K562 (cell line): ENCODE data around the gene PI4KA. TPM values are rescaled to one million over a fixed set of nuclear protein-coding genes. Genes with fewer than 3 reads are reported as not detected.

Experiments used
- ARID3A ChIP-seq: IDR thresholded peaks from 2 replicates; pipeline ENCODE4 v1.6.1; 2012; ENCODE audit warnings: low read depth, low read length, improper control_type of control experiment, borderline replicate concordance
- DPF2 ChIP-seq: fragments of 450-650 bp; IDR thresholded peaks from 2 replicates; pipeline ENCODE4 v1.6.1; 2016
- ETV1 ChIP-seq: fragments of 450-650 bp; conservative IDR thresholded peaks from 2 replicates; pipeline ENCODE4 v1.6.1; 2016; ENCODE audit warnings: missing genetic modification characterization, control low read depth, low read depth, missing compliant biosample characterization
- EWSR1 ChIP-seq: fragments of 450-650 bp; IDR thresholded peaks from 2 replicates; pipeline ENCODE4 v1.6.1; 2018; ENCODE audit warnings: borderline replicate concordance, mild to moderate bottlenecking, low read depth, moderate library complexity; ENCODE audit not compliant: partially characterized antibody
- FOXA3 ChIP-seq, 2 experiments: fragments of 450-650 bp in 1 of 2; sonication (generic) in 1 of 2; formaldehyde crosslinking; IDR thresholded peaks in 1 of 2; conservative IDR thresholded peaks in 1 of 2; 2 replicates each; pipeline versions ENCODE4 v1.4.0 to v1.8.0; 2020 to 2022; ENCODE audit warnings: mild to moderate bottlenecking in 2 of 2, missing genetic modification reagents in 1 of 2
- FOXP4 ChIP-seq: sonication (generic); formaldehyde crosslinking; IDR thresholded peaks from 2 replicates; pipeline ENCODE4 v1.8.0; 2022; ENCODE audit warnings: mild to moderate bottlenecking, missing genetic modification reagents, borderline replicate concordance
- HES1 ChIP-seq: fragments of 450-650 bp; IDR thresholded peaks from 2 replicates; pipeline ENCODE4 v1.6.1; 2016; ENCODE audit warnings: low read depth, mild to moderate bottlenecking, moderate library complexity
- MYBL2 ChIP-seq, 2 experiments: fragments of 450-650 bp in 1 of 2; sonication (generic) in 1 of 2; formaldehyde crosslinking in 1 of 2; IDR thresholded peaks; 2 replicates each; pipeline versions ENCODE4 v1.6.1 to v1.8.1; 2017 to 2022; ENCODE audit warnings: borderline replicate concordance in 1 of 2, inconsistent platforms in 1 of 2, low read depth in 1 of 2, mild to moderate bottlenecking in 1 of 2, missing genetic modification reagents in 1 of 2, moderate library complexity in 1 of 2
- MYNN ChIP-seq, 2 experiments: sonication (generic); formaldehyde crosslinking in 1 of 2; IDR thresholded peaks; 2 replicates each; pipeline versions ENCODE4 v1.5.0 to v1.6.1; 2016 to 2020; ENCODE audit warnings: antibody characterized with exemption in 1 of 2, missing genetic modification reagents in 1 of 2
- NUFIP1 ChIP-seq: fragments of 450-650 bp; IDR thresholded peaks from 2 replicates; pipeline ENCODE4 v1.6.1; 2018; ENCODE audit not compliant: partially characterized antibody
- PRMT5 ChIP-seq: sonication (generic); formaldehyde crosslinking; IDR thresholded peaks from 2 replicates; pipeline ENCODE4 v1.5.0; 2020; ENCODE audit warnings: missing genetic modification reagents
- RBM14 ChIP-seq: fragments of 200-400 bp; formaldehyde crosslinking; IDR thresholded peaks from 2 replicates; pipeline ENCODE4 v1.6.1; 2018; ENCODE audit warnings: low read depth, mild to moderate bottlenecking, low read length, moderate library complexity, borderline replicate concordance; ENCODE audit not compliant: insufficient read depth
- RBM34 ChIP-seq: fragments of 200-400 bp; formaldehyde crosslinking; IDR thresholded peaks from 2 replicates; pipeline ENCODE4 v1.6.1; 2018; ENCODE audit warnings: low read length, borderline replicate concordance; ENCODE audit not compliant: insufficient read depth
- SAP30 ChIP-seq: fragments of 200-600 bp; sonication (generic); IDR thresholded peaks from 2 replicates; pipeline ENCODE4 v1.6.1; 2012; ENCODE audit warnings: borderline replicate concordance, low read depth, mild to moderate bottlenecking, moderate library complexity, low read length, control low read depth, inconsistent platforms; ENCODE audit not compliant: insufficient read depth, poor library complexity, severe bottlenecking
- SMARCE1 ChIP-seq: fragments of 450-650 bp; IDR thresholded peaks from 2 replicates; pipeline ENCODE4 v1.7.1; 2016; ENCODE audit warnings: mild to moderate bottlenecking
- SP1 ChIP-seq: sonication (generic); formaldehyde crosslinking; IDR thresholded peaks from 2 replicates; pipeline ENCODE4 v1.8.1; 2022; ENCODE audit warnings: mild to moderate bottlenecking, missing genetic modification reagents
- THRA ChIP-seq: fragments of 450-650 bp; IDR thresholded peaks from 2 replicates; pipeline ENCODE4 v1.6.1; 2017; ENCODE audit warnings: mild to moderate bottlenecking, moderate library complexity
- ZNF212 ChIP-seq: fragments of 450-650 bp; formaldehyde crosslinking; IDR thresholded peaks from 2 replicates; pipeline ENCODE4 v1.4.0; 2020; ENCODE audit warnings: mild to moderate bottlenecking
- ZNF551 ChIP-seq: fragments of 250-450 bp; sonication (Bioruptor Pico); IDR thresholded peaks from 2 replicates; pipeline ENCODE4 v1.5.0; 2021; ENCODE audit warnings: mild to moderate bottlenecking, moderate library complexity
- ZNF780A ChIP-seq: fragments of 250-450 bp; sonication (Bioruptor Pico); IDR thresholded peaks from 2 replicates; pipeline ENCODE4 v1.5.0; 2021; ENCODE audit warnings: mild to moderate bottlenecking
- ZZZ3 ChIP-seq: fragments of 450-650 bp; IDR thresholded peaks from 2 replicates; pipeline ENCODE4 v1.6.1; 2016; ENCODE audit warnings: antibody characterized with exemption, mild to moderate bottlenecking, moderate library complexity
- polyA plus RNA-seq, 8 experiments: library from polyadenylated mRNA; depleted of rRNA in 4 of 8; stranded (reverse) in 5 of 8; unstranded in 3 of 8; fragments of >200 nt; fragmentation: Nextera tagmentation in 2 of 8; fragmentation: Illumina TruSeq in 1 of 8; extraction: Ambion mirVana in 2 of 8; extraction: Trizol in 1 of 8; gene quantifications; 2 replicates each; pipeline versions ENCODE4 v1.2.1 to v1.2.3, GENCODE V29; 2011 to 2014; ENCODE audit warnings: inconsistent platforms in 1 of 8, missing spikeins in 1 of 8
- total RNA-seq, 7 experiments: library from RNA; depleted of rRNA in 6 of 7; stranded (reverse); fragments of >200 nt in 6 of 7; fragmentation: Illumina TruSeq in 2 of 7; extraction: Trizol in 2 of 7; gene quantifications; 2 replicates each; pipeline versions ENCODE4 v1.2.1 to v1.2.3, GENCODE V29; 2011 to 2021; ENCODE audit warnings: low replicate concordance in 1 of 7

The PI4KA gene
- total and polyA plus RNA-seq, 9 of the 15 experiments (the other 6 are each of a cell fraction or from before 2014, with no cell fraction given) = 7.3 to 187 (median 84.7) TPM

- TF ChIP-seq MYBL2 (IDR thresholded peaks at IDR 0.05; ENCODE audit: low read depth) (no peak), MYBL2 (CRISPR knock-in tag; IDR thresholded peaks at IDR 0.05; ENCODE audit: borderline replicate concordance) (peak; percentile 27; the same call in 1 of the 2 replicates), HES1 (no peak), NUFIP1 (no peak), PRMT5 (CRISPR knock-in tag) (no peak), SMARCE1 (no peak), SAP30 (no peak), RBM14 (no peak), ZNF551 (CRISPR knock-in tag) (no peak), FOXA3 (CRISPR knock-in tag; conservative IDR thresholded peaks at IDR 0.05 in 1 of 2, IDR thresholded peaks at IDR 0.05 in 1 of 2) (peak in 1 of 2 experiments; percentile 83; a peak in 1 of 4 replicates), DPF2 (no peak), SP1 (CRISPR knock-in tag) (no peak), ZNF212 (CRISPR knock-in tag) (no peak), ARID3A (no peak), RBM34 (no peak), MYNN (IDR thresholded peaks at IDR 0.05) (no peak), MYNN (CRISPR knock-in tag; IDR thresholded peaks at IDR 0.05) (no peak), EWSR1 (no peak), ZNF780A (CRISPR knock-in tag) (0 out of 2 replicates have a peak, but pooled peaks have one; percentile 16), FOXP4 (CRISPR knock-in tag) (no peak), ZZZ3 (no peak), ETV1 (tag) (no peak), THRA (no peak)
Measured at GRCh38 chr22:20792221-20792965, 66.2 kb downstream of the PI4KA start (continued).
